ENCODE results near the gene MAP4K1. TPM values are rescaled to one million over a fixed set of nuclear protein-coding genes. Genes with fewer than 3 reads are reported as not detected.

Gene MAP4K1
- polyA plus RNA-seq, 1 donor from 2014 or later = 1.0 TPM

- Histone ChIP-seq H3K36me3 (ENCODE audit: insufficient read depth, low read length) (no peaks in the 10 kb centered on the region), H3K4me2 (ENCODE audit: low read length) (no peak overlapping the region), H3K9me2 (ENCODE audit: insufficient read depth, low read length) (no peaks in the 10 kb centered on the region), H3K79me2 (replicated peaks; ENCODE audit: insufficient read depth, low read length) (peaks cover 11% of the 10 kb centered on the region), H3K9me3 (ENCODE audit: low read length) (no peaks in the 10 kb centered on the region), H3F3A (ENCODE audit: insufficient read depth, low read length, poor library complexity, severe bottlenecking) (no peaks in the 10 kb centered on the region), H3K9ac (ENCODE audit: low read length) (no peak overlapping the region), H3K27ac (ENCODE audit: low read length) (no peak overlapping the region), H4K20me1 (ENCODE audit: insufficient read depth) (no peaks in the 10 kb centered on the region), H3K4me3 (ENCODE audit: low read length) (no peak overlapping the region), H3K27me3 (ENCODE audit: insufficient read depth, low read depth, low read length) (no peaks in the 10 kb centered on the region), H2AFZ (ENCODE audit: low read depth, low read length) (no peak overlapping the region)
- no peak for TF ChIP-seq REST (IDR thresholded peaks at IDR 0.05; ENCODE audit: borderline replicate concordance)
- no peak for TF ChIP-seq RAD21 (conservative IDR thresholded peaks at IDR 0.05)
- TF ChIP-seq SMC3 (conservative IDR thresholded peaks at IDR 0.05; ENCODE audit: poor library complexity) = no peak
- TF ChIP-seq TAF1 (IDR thresholded peaks at IDR 0.05; ENCODE audit: low read depth) = no peak
- TF ChIP-seq EZH2 (IDR thresholded peaks at IDR 0.05; ENCODE audit: borderline replicate concordance, insufficient read depth, low read length, poor library complexity, severe bottlenecking) = no peak
- no peak for TF ChIP-seq POLR2AphosphoS5 (IDR thresholded peaks at IDR 0.05)
- no peak for TF ChIP-seq EP300 (conservative IDR thresholded peaks at IDR 0.05; ENCODE audit: poor library complexity, severe bottlenecking)
- TF ChIP-seq MXI1 (conservative IDR thresholded peaks at IDR 0.05; ENCODE audit: poor library complexity, severe bottlenecking) = no peak
- no peak for TF ChIP-seq CTCF (IDR thresholded peaks at IDR 0.05; ENCODE audit: poor library complexity, severe bottlenecking)
These were observed 1.5 kb downstream of the MAP4K1 start for GRCh38 chr19:38616265-38616664.

GRCh38 chr19:38615007-38615581, 2.7 kb downstream of the MAP4K1 start:
- Histone ChIP-seq H4K20me1 (ENCODE audit: insufficient read depth) (no peaks in the 10 kb centered on the region), H3K9me2 (ENCODE audit: insufficient read depth, low read length) (no peaks in the 10 kb centered on the region), H3K27me3 (ENCODE audit: insufficient read depth, low read depth, low read length) (no peaks in the 10 kb centered on the region), H2AFZ (ENCODE audit: low read depth, low read length) (no peak overlapping the region), H3K27ac (ENCODE audit: low read length) (no peak overlapping the region), H3K9ac (ENCODE audit: low read length) (no peak overlapping the region), H3K79me2 (replicated peaks; ENCODE audit: insufficient read depth, low read length) (peaks cover 10% of the 10 kb centered on the region), H3K9me3 (ENCODE audit: low read length) (no peaks in the 10 kb centered on the region), H3F3A (ENCODE audit: insufficient read depth, low read length, poor library complexity, severe bottlenecking) (no peaks in the 10 kb centered on the region), H3K4me3 (ENCODE audit: low read length) (no peak overlapping the region), H3K4me2 (ENCODE audit: low read length) (no peak overlapping the region), H3K36me3 (ENCODE audit: insufficient read depth, low read length) (no peaks in the 10 kb centered on the region)
- TF ChIP-seq EZH2 (IDR thresholded peaks at IDR 0.05; ENCODE audit: borderline replicate concordance, insufficient read depth, low read length, poor library complexity, severe bottlenecking) = no peak
- TF ChIP-seq RAD21 (conservative IDR thresholded peaks at IDR 0.05) = no peak
- TF ChIP-seq POLR2AphosphoS5 (IDR thresholded peaks at IDR 0.05) = no peak
- TF ChIP-seq REST (IDR thresholded peaks at IDR 0.05; ENCODE audit: borderline replicate concordance) = no peak
- TF ChIP-seq CTCF (IDR thresholded peaks at IDR 0.05; ENCODE audit: poor library complexity, severe bottlenecking) = no peak
- TF ChIP-seq EP300 (conservative IDR thresholded peaks at IDR 0.05; ENCODE audit: poor library complexity, severe bottlenecking) = no peak
- TF ChIP-seq MXI1 (conservative IDR thresholded peaks at IDR 0.05; ENCODE audit: poor library complexity, severe bottlenecking) = no peak
- no peak for TF ChIP-seq SMC3 (conservative IDR thresholded peaks at IDR 0.05; ENCODE audit: poor library complexity)
- no peak for TF ChIP-seq TAF1 (IDR thresholded peaks at IDR 0.05; ENCODE audit: low read depth)
